Astrocyte of the cerebellum (primary cell): ENCODE measurements around the gene ERBB4.

Source experiments
- DNase-seq: peaks from one replicate; pipeline ENCODE4 v3.0.0-alpha.2; 2011; ENCODE audit warnings: low read depth
- H3K4me3 ChIP-seq: 2 replicates; pipeline ENCODE4 v1.5.1; 2011; ENCODE audit warnings: mild to moderate bottlenecking, low read depth, low read length, moderate library complexity
- in situ Hi-C: cut with HindIII; loops from 2 replicates; pipeline ENCODE4 v1.10.0; 2017; ENCODE audit warnings: low sequenced_read_pairs
- TF ChIP-seq, protein P1 (sequence below): IDR thresholded peaks from 2 replicates; pipeline ENCODE4 v1.5.1; 2012; ENCODE audit warnings: low read length, low read depth, moderate library complexity, mild to moderate bottlenecking; ENCODE audit errors: missing control alignments

ERBB4 gene

DNA sequence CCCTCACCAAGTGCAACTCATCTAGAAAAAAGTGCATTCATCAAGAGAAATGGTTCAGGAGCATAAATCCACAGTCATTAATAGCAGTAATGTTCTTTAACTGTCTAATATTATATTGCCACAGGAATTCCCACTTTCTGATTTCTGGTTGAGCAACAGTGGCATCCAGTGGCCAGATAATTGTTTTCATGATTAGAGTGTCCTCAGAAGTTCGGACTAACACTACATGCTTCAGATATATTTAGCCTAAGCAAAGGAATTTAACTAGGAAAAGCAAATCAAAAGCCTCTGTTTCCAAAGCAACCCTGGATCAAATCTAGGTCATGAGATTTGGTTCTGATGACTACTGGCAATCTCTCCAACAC, 9.8 kb upstream of the ERBB4 start:
- in situ Hi-C loops: no loop called here
- DNase-seq: no peak
- TF ChIP-seq, protein P1, sequence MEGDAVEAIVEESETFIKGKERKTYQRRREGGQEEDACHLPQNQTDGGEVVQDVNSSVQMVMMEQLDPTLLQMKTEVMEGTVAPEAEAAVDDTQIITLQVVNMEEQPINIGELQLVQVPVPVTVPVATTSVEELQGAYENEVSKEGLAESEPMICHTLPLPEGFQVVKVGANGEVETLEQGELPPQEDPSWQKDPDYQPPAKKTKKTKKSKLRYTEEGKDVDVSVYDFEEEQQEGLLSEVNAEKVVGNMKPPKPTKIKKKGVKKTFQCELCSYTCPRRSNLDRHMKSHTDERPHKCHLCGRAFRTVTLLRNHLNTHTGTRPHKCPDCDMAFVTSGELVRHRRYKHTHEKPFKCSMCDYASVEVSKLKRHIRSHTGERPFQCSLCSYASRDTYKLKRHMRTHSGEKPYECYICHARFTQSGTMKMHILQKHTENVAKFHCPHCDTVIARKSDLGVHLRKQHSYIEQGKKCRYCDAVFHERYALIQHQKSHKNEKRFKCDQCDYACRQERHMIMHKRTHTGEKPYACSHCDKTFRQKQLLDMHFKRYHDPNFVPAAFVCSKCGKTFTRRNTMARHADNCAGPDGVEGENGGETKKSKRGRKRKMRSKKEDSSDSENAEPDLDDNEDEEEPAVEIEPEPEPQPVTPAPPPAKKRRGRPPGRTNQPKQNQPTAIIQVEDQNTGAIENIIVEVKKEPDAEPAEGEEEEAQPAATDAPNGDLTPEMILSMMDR: peak; percentile 42
- H3K4me3 ChIP-seq: no peak overlapping the region

DNA sequence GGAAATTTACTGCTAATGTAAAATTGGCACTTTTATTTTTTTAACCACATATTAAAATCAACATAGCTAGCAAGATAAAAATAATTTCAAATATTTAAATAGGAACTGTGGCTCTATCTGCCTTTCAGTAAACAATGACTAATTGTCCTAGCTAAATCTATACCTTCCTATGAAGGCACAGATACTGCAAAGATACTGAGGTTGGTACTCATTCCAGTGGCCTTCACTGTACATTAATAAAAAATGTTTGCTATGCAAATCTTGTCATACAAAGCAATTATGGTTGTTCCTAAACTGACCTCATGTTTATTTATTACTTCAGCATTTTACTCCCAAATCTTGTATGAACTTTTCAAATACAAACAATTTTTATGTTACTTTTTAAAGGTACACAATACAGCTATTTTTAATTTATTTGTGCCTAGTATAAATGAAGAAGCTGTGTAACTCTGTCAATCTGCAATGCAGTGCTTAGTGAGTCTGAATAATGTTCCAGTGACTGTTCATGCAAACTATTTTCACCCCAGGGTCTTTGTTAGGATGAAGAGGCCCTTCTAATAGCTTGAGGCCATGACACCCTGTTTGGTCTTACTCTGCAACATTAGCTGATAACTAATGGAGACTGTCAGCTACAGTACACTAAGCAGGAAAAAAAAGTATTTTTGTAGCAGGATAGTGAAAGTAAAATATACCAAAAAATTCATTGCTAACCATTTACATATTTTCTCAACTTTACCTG, 9.3 kb upstream of the ERBB4 start:
- no peak overlapping the region for H3K4me3 ChIP-seq
- TF ChIP-seq, protein P1: no peak
- no peak for DNase-seq
- in situ Hi-C loops: no loop called here

DNA sequence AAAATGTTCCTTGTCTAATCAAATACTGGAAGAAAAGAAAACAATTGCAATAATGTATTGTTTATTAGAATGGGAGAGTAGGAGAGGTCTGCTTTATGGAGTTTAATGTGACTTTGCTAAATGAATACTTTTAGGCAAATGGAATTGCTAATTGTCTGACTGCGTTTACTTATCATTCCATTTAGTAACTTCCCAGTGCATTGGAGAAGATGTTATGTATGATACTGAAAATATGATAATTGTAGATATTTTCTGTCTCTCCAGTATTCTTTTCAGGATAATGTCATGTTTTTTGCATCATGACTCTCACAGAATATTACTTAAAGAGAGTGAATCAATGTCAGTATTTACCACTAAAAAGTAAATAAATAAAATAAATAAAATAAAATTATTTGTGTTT, 8.1 kb upstream of the ERBB4 start:
- no peak overlapping the region for H3K4me3 ChIP-seq
- DNase-seq: no peak
- in situ Hi-C loops: no loop called here
- TF ChIP-seq, protein P1: no peak

DNA sequence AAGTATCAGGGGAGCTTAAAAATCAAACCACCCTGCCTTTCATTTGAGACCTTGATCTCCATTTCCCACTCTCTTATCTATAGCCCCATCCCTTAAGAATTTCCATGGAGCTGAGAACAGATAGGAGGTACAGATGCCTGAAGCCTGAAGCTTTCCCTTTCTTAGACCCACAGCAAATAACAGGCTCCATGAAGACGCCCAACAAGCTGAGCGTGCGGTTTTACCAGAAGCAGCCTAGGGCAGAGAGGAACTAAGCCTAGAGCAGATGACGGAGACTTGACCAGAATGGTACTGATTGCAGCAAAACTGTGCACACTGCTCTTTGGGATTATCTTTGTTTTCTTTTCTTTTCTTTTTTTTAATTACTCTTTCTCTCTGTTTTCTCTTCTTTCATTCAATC, 1.7 kb upstream of the ERBB4 start:
- TF ChIP-seq, protein P1: no peak
- DNase-seq: no peak
- in situ Hi-C loops: no loop called here
- no peak overlapping the region for H3K4me3 ChIP-seq

DNA sequence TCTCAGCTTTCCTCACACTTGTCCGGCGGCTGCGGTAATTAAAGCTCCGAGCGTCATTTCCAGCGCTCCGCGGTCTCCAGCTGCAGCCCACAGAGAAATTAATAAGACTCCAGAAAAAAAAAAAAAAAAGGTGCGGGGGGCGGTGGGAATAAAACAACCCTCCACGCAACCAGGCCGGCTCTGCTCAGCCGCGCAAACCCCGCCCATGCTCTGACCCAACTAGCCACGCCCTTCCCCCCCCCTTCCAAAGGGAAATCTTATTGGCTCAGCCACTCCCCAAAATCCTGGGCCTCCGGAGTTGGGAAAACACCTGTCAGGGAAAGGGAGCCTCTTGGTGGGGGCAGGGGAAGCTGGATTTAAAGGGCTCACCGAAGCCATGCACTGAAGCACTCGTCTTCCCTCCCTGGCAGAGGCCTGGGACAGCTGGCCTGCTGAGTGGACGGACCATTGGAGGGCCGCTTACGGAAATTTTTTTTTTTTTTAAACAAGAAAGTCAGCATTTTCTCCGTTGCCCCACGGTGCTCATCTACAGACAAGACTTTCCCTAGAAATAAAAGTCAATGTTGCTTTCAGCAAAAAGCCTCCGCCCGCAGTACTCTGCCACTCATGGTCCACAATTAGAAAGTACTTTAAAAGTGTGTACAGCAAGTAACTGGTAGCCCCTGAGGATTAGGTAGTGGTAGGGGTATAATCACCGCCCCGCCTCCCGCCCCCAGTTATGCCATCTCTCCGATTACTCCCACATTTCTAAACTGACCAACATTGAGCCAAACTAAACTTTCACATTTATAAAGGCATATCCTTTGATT, 674 bp upstream of the ERBB4 start:
- TF ChIP-seq, protein P1: no peak
- in situ Hi-C loops: no loop called here
- DNase-seq: no peak
- H3K4me3 ChIP-seq: peak overlapping the region; percentile 49

DNA sequence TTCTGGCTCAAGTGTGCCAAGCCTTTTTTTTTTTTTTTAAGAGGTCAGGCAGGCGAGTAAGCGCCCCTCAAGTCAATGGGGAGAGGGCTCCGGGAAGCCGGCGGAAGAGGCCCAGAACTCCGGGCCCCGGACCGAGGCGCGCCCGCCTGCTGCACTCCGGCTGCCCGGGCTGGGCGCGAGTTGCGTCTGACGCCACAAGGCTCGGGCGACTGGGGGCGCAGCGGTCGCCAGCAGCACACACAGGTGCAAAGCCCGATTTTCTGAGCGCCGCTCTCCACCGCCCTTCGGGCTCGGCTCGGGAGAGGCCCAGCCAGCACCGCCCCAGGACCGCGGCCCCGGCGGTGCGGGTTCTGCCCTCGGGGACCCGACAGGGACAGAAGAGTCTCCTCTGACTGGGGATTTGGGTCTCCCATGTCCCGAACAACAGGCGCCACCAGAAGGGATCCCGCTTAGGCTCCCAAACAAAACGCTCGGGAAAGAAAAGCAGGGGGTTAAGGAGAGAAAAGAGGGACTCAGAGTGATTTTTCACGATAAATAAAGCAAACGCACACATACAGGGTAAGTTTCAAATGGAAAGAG, 787 bp downstream of the ERBB4 start:
- no peak for DNase-seq
- TF ChIP-seq, protein P1: no peak
- H3K4me3 ChIP-seq: peak overlapping the region; percentile 49

More for the DNA sequence above, 787 bp downstream of the ERBB4 start:
- in situ Hi-C loops: no loop called here
